ENCODE measurements around the gene ADGRG7.

- TF ChIP-seq ZC3H4 (CRISPR knock-in tag; IDR thresholded peaks at IDR 0.05; ENCODE audit: borderline replicate concordance) (no peak), POLR3G (IDR thresholded peaks at IDR 0.05; ENCODE audit: extremely low read depth, insufficient read length, insufficient replicate concordance) (no peak), RAD51 (IDR thresholded peaks at IDR 0.05; ENCODE audit: borderline replicate concordance, low read depth) (no peak), IRF1 (CRISPR knock-in tag; IDR thresholded peaks at IDR 0.05; ENCODE audit: borderline replicate concordance) (no peak), SNAPC5 (CRISPR knock-in tag; IDR thresholded peaks at IDR 0.05) (no peak), EWSR1 (IDR thresholded peaks at IDR 0.05; ENCODE audit: borderline replicate concordance, low read depth, partially characterized antibody) (no peak), MLX (CRISPR knock-in tag; conservative IDR thresholded peaks at IDR 0.05) (no peak), CTCF (IDR thresholded peaks at IDR 0.05 in 2 of 3, conservative IDR thresholded peaks at IDR 0.05 in 1 of 3; ENCODE audit: insufficient read depth in 2 of 3, low read depth in 1 of 3, low read length in 3 of 3) (no peak), ESRRA (IDR thresholded peaks at IDR 0.05; ENCODE audit: borderline replicate concordance, low read depth) (no peak), ZNF232 (CRISPR knock-in tag; IDR thresholded peaks at IDR 0.05) (no peak), ZNF274 (IDR thresholded peaks at IDR 0.05; ENCODE audit: borderline replicate concordance, low read depth, low read length) (no peak), SNRNP70 (optimal IDR thresholded peaks at IDR 0.05; ENCODE audit: low read depth, low read length) (no peak), RNF219 (CRISPR knock-in tag; IDR thresholded peaks at IDR 0.05) (no peak)
Measured at GRCh38 chr3:100575704-100576103, 33.7 kb upstream of the ADGRG7 start.
